GM21717 (cell line): Measurements from ENCODE around the gene POR.
"Not testable (repeated sequence)": the region's sequence is repeated elsewhere in the genome, so short reads cannot be mapped to it uniquely, and the experiment has no call there.

Experiments used
- ATAC-seq: cut with Tn5 transposase; IDR thresholded peaks from one replicate; pipeline ENCODE4 v1.9.1; 2021; ENCODE audit warnings: mild to moderate bottlenecking, moderate library complexity; ENCODE audit not compliant: unreplicated experiment

Gene POR

GRCh38 chr7:75884476-75884875 is 30.5 kb upstream of the POR start:
- ATAC-seq: no peak

GRCh38 chr7:75885036-75885435 is 29.9 kb upstream of the POR start:
- ATAC-seq: no peak

- ATAC-seq: no peak
These were observed 27.1 kb upstream of the POR start for GRCh38 chr7:75887669-75888369.

- ATAC-seq: no peak
These were observed 26.3 kb upstream of the POR start for GRCh38 chr7:75888464-75889222.

- no peak for ATAC-seq
These were observed 25.6 kb upstream of the POR start for GRCh38 chr7:75889223-75889825.

- ATAC-seq: no peak
These were observed 25.1 kb upstream of the POR start for GRCh38 chr7:75889826-75890225.

- ATAC-seq: not testable (repeated sequence)
These were observed 23.7 kb upstream of the POR start for GRCh38 chr7:75891237-75891636.

- no peak for ATAC-seq
These were observed 23.0 kb upstream of the POR start for GRCh38 chr7:75891815-75892411.

- ATAC-seq: no peak
These were observed 22.2 kb upstream of the POR start for GRCh38 chr7:75892634-75893272.

GRCh38 chr7:75896803-75897327 is 18.1 kb upstream of the POR start:
- ATAC-seq: no peak

- no peak for ATAC-seq
These were observed 14.2 kb upstream of the POR start for GRCh38 chr7:75900617-75901315.

GRCh38 chr7:75905785-75906604 is 9.0 kb upstream of the POR start:
- no peak for ATAC-seq

GRCh38 chr7:75906991-75907667 is 7.8 kb upstream of the POR start:
- ATAC-seq: no peak

GRCh38 chr7:75907668-75908039 is 7.3 kb upstream of the POR start:
- ATAC-seq: not testable (repeated sequence)

- no peak for ATAC-seq
These were observed 5.3 kb upstream of the POR start for GRCh38 chr7:75909521-75910132.

GRCh38 chr7:75911186-75911585 is 3.8 kb upstream of the POR start:
- ATAC-seq: not testable (repeated sequence)

GRCh38 chr7:75913437-75913836 is 1.5 kb upstream of the POR start:
- no peak for ATAC-seq

GRCh38 chr7:75914169-75914654 is 743 bp upstream of the POR start:
- no peak for ATAC-seq
